Measurements from ENCODE around the gene IFI27L1.
A peak's percentile ranks its signal among the peaks of the same experiment; 100 is the strongest.

IFI27L1 gene

DNA sequence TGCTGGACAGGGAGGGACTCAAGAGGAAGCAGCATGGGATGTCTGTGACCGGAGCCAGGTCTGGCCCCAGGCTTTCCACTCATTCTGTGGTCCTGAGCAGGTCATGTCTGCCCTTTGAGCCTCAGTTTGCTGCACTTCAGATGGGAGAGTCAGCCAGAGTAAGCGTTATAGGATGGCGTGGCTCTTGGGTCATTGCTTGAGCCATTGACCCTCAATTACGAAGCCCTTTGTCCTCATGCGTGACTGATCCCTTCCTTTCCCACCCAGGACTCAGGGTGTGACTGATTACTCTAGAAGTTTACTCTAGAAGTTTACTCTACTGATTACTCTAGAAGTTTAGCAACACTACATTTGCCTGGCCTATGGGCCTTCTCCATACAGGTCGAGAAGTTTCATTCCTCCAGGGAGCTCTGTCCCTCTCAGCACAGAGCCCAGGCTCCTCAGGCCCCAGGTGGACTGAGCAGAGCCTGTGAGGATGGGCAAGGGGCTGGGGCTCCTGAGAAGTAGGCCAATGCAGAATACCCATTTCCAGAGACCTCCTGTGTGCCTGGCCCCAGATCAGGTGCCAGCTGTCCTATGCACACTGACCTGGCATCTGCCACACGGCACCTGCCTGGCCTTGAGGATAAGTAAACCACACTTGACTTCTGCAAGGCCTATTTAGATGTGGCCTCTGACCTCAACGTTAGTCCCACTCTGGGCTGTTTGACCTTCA is 21.8 kb downstream of the IFI27L1 start:
- no peak overlapping the region for H3K4me3 ChIP-seq (ENCODE audit: low read depth, low read length)
- DNase-seq (ENCODE audit: low read depth): no peak
- in situ Hi-C loops (cut with HindIII; ENCODE audit: low sequenced_read_pairs): no loop called here
- TF ChIP-seq, protein P1, sequence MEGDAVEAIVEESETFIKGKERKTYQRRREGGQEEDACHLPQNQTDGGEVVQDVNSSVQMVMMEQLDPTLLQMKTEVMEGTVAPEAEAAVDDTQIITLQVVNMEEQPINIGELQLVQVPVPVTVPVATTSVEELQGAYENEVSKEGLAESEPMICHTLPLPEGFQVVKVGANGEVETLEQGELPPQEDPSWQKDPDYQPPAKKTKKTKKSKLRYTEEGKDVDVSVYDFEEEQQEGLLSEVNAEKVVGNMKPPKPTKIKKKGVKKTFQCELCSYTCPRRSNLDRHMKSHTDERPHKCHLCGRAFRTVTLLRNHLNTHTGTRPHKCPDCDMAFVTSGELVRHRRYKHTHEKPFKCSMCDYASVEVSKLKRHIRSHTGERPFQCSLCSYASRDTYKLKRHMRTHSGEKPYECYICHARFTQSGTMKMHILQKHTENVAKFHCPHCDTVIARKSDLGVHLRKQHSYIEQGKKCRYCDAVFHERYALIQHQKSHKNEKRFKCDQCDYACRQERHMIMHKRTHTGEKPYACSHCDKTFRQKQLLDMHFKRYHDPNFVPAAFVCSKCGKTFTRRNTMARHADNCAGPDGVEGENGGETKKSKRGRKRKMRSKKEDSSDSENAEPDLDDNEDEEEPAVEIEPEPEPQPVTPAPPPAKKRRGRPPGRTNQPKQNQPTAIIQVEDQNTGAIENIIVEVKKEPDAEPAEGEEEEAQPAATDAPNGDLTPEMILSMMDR (IDR thresholded peaks at IDR 0.05; ENCODE audit: low read depth, low read length, missing control alignments): no peak

DNA sequence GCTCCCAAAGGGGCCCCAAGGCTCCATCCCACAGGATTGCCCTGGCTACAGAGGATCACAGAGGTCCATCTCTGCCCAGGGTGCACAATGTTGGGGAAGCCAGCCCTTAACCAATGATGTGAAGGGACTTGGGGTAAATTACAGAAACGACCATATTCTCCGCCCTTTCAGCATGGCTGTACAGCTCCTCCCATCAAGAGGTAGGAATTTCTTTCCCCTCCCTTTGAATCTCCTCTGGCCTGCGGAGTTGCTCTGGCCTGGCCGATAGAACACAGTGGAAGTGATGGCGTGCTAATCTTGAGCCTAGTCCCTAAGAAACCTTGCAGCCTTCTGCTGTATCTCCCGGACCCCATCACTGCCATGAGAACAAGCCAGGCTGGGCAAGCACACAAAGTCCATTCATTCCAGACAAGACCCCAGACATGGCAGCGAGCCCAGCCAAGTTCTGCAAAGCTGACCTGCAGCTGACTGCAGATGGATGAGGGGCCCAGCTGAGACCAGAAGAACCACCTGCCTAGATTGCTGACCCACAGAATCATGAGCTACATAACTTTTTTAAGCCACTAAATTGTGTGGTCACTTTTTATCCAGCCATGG is 22.5 kb downstream of the IFI27L1 start:
- H3K4me3 ChIP-seq (ENCODE audit: low read depth, low read length): no peak overlapping the region
- DNase-seq (ENCODE audit: low read depth): peak; percentile 60
- in situ Hi-C loops (cut with HindIII; ENCODE audit: low sequenced_read_pairs): no loop called here
- TF ChIP-seq, protein P1 (IDR thresholded peaks at IDR 0.05; ENCODE audit: low read depth, low read length, missing control alignments): no peak

DNA sequence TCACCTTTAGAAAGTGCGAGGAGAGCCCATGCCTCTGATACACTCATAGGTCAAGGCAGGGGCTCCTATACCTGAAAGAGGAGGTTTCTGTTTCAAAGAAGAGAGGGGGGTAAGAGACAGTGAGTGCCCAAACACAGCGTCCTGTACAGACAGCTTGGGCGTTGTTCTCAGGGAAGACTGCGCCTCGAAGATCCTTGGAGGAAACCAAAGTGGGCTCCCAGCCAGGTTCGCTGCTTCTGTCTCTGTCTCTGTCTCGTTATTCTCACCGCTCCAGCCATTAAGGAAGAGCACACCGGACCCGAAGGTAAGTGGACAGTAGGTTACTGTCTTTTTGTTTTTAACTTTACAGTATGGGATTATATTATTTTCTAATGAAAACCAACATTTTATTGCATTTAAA is 23.6 kb downstream of the IFI27L1 start:
- TF ChIP-seq, protein P1 (IDR thresholded peaks at IDR 0.05; ENCODE audit: low read depth, low read length, missing control alignments): no peak
- in situ Hi-C loops (cut with HindIII; ENCODE audit: low sequenced_read_pairs): no loop called here
- H3K4me3 ChIP-seq (ENCODE audit: low read depth, low read length): no peak overlapping the region
- no peak for DNase-seq (ENCODE audit: low read depth)

DNA sequence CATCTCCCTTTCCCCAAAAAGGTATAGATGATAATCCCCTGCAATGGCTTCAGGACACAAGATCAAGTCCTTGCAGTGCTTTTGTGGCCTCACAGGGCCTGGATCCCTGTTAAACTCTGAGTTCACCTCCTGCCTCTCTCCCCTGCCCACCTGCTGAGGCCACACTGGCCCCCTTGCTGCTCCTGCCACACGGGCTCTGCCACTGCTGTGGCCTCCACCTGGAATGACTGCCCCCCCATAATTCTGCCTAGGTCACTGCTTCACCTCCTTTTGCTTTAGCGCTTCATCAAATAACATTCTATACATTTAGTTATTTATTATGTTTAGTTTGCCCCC is 28.8 kb downstream of the IFI27L1 start:
- DNase-seq (ENCODE audit: low read depth): no peak
- in situ Hi-C loops (cut with HindIII; ENCODE audit: low sequenced_read_pairs): no loop called here
- TF ChIP-seq, protein P1 (IDR thresholded peaks at IDR 0.05; ENCODE audit: low read depth, low read length, missing control alignments): no peak
- no peak overlapping the region for H3K4me3 ChIP-seq (ENCODE audit: low read depth, low read length)

DNA sequence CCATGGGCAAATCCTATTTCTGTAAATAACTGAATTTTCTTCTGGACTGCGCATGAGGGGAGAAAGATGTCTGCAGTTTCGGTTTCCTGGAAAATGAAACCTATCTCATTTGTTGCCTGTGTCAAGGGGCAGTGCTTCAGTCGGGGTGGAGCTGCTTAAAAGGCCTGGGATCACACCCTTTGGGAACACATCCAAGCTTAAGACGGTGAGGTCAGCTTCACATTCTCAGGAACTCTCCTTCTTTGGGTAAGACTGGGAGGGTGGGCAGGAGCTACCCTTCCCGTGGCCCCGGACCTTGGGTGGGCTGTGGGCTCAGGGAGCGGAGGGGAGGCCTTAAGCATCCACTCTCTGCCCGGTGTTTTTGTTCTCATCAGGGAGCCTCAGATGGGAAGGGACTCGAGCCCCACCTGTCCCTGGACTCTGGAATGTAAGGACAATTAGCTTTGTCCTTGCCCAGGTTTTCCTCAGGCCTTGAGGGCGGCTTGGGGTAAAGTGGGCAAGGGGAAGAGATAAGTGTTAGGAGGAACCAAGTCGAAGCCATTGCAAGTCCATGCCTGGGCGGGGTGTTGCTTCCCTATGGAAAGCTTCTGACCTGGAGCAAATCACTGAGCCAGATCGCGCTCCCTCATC is 29.6 kb downstream of the IFI27L1 start, which contains the start of gene IFI27:
TSS of gene IFI27 (plus strand) at position 185 of the 630 bp plus-strand sequence.
- no peak for DNase-seq (ENCODE audit: low read depth)
- TF ChIP-seq, protein P1 (IDR thresholded peaks at IDR 0.05; ENCODE audit: low read depth, low read length, missing control alignments): no peak
- in situ Hi-C loops (cut with HindIII; ENCODE audit: low sequenced_read_pairs): no loop called here
- H3K4me3 ChIP-seq (ENCODE audit: low read depth, low read length): no peak within 1 kb of the TSS

DNA sequence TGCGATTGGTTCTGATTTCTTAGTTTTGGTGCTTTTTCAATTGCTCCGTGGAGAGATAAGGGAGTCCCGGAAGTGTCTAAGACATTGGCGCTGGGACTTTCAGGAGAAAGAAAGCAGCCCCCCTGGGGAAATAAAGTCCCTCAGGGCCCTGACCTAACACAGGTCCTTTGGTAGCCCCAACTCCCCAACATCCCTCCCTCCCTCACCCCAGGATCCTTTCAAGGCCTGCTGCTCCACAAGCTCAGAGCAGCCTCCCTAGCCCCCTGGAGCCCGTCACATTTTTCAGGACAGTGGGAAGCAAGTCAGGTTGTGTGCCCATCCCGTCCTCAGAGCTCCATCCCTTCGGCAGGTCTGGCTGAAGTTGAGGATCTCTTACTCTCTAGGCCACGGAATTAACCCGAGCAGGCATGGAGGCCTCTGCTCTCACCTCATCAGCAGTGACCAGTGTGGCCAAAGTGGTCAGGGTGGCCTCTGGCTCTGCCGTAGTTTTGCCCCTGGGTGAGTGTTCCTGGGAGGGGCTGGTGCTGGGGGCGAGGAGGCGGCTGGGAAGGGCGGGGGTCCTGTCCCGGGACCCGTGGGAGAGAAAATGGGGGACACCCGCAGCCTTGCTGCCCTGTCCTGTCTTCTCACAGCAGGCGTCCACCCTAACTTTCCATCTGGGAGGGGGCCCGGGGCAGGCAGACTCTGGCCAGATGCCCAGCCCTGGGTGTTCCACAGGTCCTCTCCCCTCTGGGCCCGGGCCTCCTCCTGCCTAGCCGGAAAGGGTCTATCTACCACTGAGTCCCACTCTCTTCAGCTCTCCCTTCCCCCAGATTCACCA is 30.4 kb downstream of the IFI27L1 start:
- in situ Hi-C loops (cut with HindIII; ENCODE audit: low sequenced_read_pairs): no loop called here
- no peak overlapping the region for H3K4me3 ChIP-seq (ENCODE audit: low read depth, low read length)
- TF ChIP-seq, protein P1 (IDR thresholded peaks at IDR 0.05; ENCODE audit: low read depth, low read length, missing control alignments): no peak
- DNase-seq (ENCODE audit: low read depth): no peak

Data from astrocyte of the cerebellum (primary cell).